Calu3 (cell line): ENCODE data around the gene CHMP2A. TPM values are rescaled to one million over a fixed set of nuclear protein-coding genes. Genes with fewer than 3 reads are reported as not detected.
"Not testable (repeated sequence)": the region's sequence is repeated elsewhere in the genome, so short reads cannot be mapped to it uniquely, and the experiment has no call there.

ENCODE experiments used
- BruUV-seq: library from RNA; stranded (reverse); fragments of 400-500 nt; replicated peaks from 2 replicates; lab custom pipeline; 2021; lab: Mats Ljungman, UMichigan
- CTCF ChIA-PET: fragments of 300-600 bp; sonication (Branson Sonifier 250); formaldehyde crosslinking; loops from one replicate; lab custom pipeline; 2022; ENCODE audit warnings: antibody characterized with exemption; lab: Charles Lee
- DNase-seq: peaks from one replicate; pipeline ENCODE4 v3.0.0; 2022
- H3K27ac Mint-ChIP-seq: one replicate; pipeline ENCODE4 v1.8.0; 2022; ENCODE audit warnings: mixed read lengths; ENCODE audit not compliant: unreplicated experiment
- H3K27me3 Mint-ChIP-seq: one replicate; pipeline ENCODE4 v1.8.0; 2022; ENCODE audit warnings: mixed read lengths; ENCODE audit not compliant: unreplicated experiment
- H3K36me3 Mint-ChIP-seq: one replicate; pipeline ENCODE4 v1.8.0; 2022; ENCODE audit warnings: mild to moderate bottlenecking, moderate library complexity, mixed read lengths; ENCODE audit not compliant: insufficient read depth, unreplicated experiment
- H3K4me1 Mint-ChIP-seq: one replicate; pipeline ENCODE4 v1.8.0; 2022; ENCODE audit warnings: mild to moderate bottlenecking, low read depth, mixed read lengths; ENCODE audit not compliant: unreplicated experiment
- H3K4me3 Mint-ChIP-seq: one replicate; pipeline ENCODE4 v1.8.0; 2022; ENCODE audit warnings: mild to moderate bottlenecking, low read depth, moderate library complexity, mixed read lengths; ENCODE audit not compliant: unreplicated experiment
- H3K9me3 Mint-ChIP-seq: one replicate; pipeline ENCODE4 v1.8.0; 2022; ENCODE audit warnings: low read depth, mixed read lengths; ENCODE audit not compliant: unreplicated experiment
- CTCF ChIP-seq: fragments of 200-600 bp; IDR thresholded peaks from one replicate; pipeline ENCODE4 v1.8.0; 2022; ENCODE audit warnings: antibody characterized with exemption; ENCODE audit not compliant: unreplicated experiment
- intact Hi-C: fragments of 100-400 bp; cut with micrococcal nuclease; formaldehyde crosslinking; loops from one replicate; pipeline ENCODE4 v1.10.0; 2022; ENCODE audit not compliant: unreplicated experiment
- total RNA-seq: library from RNA; stranded (reverse); gene quantifications from 2 replicates; pipeline ENCODE4 v1.2.3, GENCODE V29; 2022

Gene CHMP2A
- total RNA-seq, 1 experiment from 2014 or later, result 168 TPM

- Mint-ChIP-seq H3K4me3 (no peak overlapping the region), H3K27ac (no peak overlapping the region), H3K36me3 (peaks cover 51% of the 10 kb centered on the region), H3K4me1 (peaks cover 16% of the 10 kb centered on the region), H3K9me3 (no peaks in the 10 kb centered on the region), H3K27me3 (no peaks in the 10 kb centered on the region)
- no peak for TF ChIP-seq CTCF
- CTCF ChIA-PET, result no interaction called here
- intact Hi-C loops, result no loop called here
- no peak for DNase-seq
- BruUV-seq, result no TSS peak
Measured at GRCh38 chr19:58578012-58578925, 23.4 kb upstream of the CHMP2A start.

- DNase-seq, H3K27ac Mint-ChIP-seq, H3K27me3 Mint-ChIP-seq, H3K9me3 Mint-ChIP-seq, intact Hi-C loops, H3K4me3 Mint-ChIP-seq, CTCF ChIA-PET: not testable (repeated sequence)
- H3K36me3 Mint-ChIP-seq, result peaks cover 51% of the 10 kb centered on the region
- peaks cover 18% of the 10 kb centered on the region for H3K4me1 Mint-ChIP-seq
- TSS peak; percentile 13 for BruUV-seq
Measured at GRCh38 chr19:58577581-58577980, 22.7 kb upstream of the CHMP2A start.

GRCh38 chr19:58575183-58576041 lies 20.5 kb upstream of the CHMP2A start:
- TSS peak; percentile 32 for BruUV-seq
- Mint-ChIP-seq H3K36me3 (peaks cover 50% of the 10 kb centered on the region), H3K27me3 (no peaks in the 10 kb centered on the region), H3K4me1 (peaks cover 27% of the 10 kb centered on the region), H3K4me3 (peak overlapping the region; percentile 88), H3K9me3 (no peaks in the 10 kb centered on the region), H3K27ac (peak overlapping the region; percentile 98)
- CTCF ChIA-PET, result interaction anchor here (0.6 to 1.2 kb wide), 4 partner anchors 21 to 926 kb away, joined by 3 to 7 read pairs (median 4); partner anchors contain the start of genes CHMP2A, TRIM28 and ZBTB45
- DNase-seq, result peak; percentile 92
- intact Hi-C loops, result no loop called here
- no peak for TF ChIP-seq CTCF

GRCh38 chr19:58573658-58574164 lies 18.8 kb upstream of the CHMP2A start:
- Mint-ChIP-seq H3K27ac (peak overlapping the region; percentile 98), H3K9me3 (no peaks in the 10 kb centered on the region), H3K36me3 (peaks cover 53% of the 10 kb centered on the region), H3K27me3 (no peaks in the 10 kb centered on the region), H3K4me1 (peaks cover 27% of the 10 kb centered on the region), H3K4me3 (peak overlapping the region; percentile 88)
- no peak for TF ChIP-seq CTCF
- DNase-seq, result no peak
- CTCF ChIA-PET, result interaction anchor here (1.2 kb wide), 1 partner anchor 54 kb away, joined by 4 read pairs; the partner anchor contains the start of gene ZBTB45
- intact Hi-C loops, result loop anchor here (2.0 kb wide), 1 partner anchor 29 kb away; the partner anchor contains the start of gene TRIM28
- no TSS peak for BruUV-seq
